CD14-positive monocyte (primary cell): ENCODE measurements around the gene LHX6. TPM values are rescaled to one million over a fixed set of nuclear protein-coding genes. Genes with fewer than 3 reads are reported as not detected.

Source experiments
- DNase-seq, 3 donors: peaks; one replicate each; pipeline ENCODE4 v3.0.0-alpha.2; 2011 to 2022
- H2AFZ ChIP-seq: 2 replicates; pipeline ENCODE4 v1.6.0; 2012; ENCODE audit warnings: mild to moderate bottlenecking, low read depth, low read length, inconsistent platforms; ENCODE audit not compliant: insufficient read depth, poor library complexity, severe bottlenecking
- H3K27ac ChIP-seq, 2 donors: 1 replicate in 1 of 2; 2 replicates in 1 of 2; pipeline ENCODE4 v1.5.1; 2012 to 2013; ENCODE audit warnings: low read length in 2 of 2, control low read depth in 1 of 2, inconsistent platforms in 1 of 2, low read depth in 1 of 2, mild to moderate bottlenecking in 1 of 2
- H3K27me3 ChIP-seq, 2 donors: one replicate each; pipeline versions ENCODE4 v1.6.0 to v1.6.1; 2011 to 2013; ENCODE audit warnings: low read length in 2 of 2; ENCODE audit not compliant: control insufficient read depth in 2 of 2, insufficient read depth in 2 of 2
- H3K36me3 ChIP-seq, 2 donors: replicated peaks in 1 of 2; 1 replicate in 1 of 2; 2 replicates in 1 of 2; pipeline versions ENCODE4 v1.5.1 to v1.6.1; 2012 to 2013; ENCODE audit warnings: low read length in 2 of 2, control low read depth in 1 of 2, inconsistent platforms in 1 of 2, mild to moderate bottlenecking in 1 of 2; ENCODE audit not compliant: insufficient read depth in 2 of 2, control insufficient read depth in 1 of 2
- H3K4me1 ChIP-seq, 2 donors: 1 replicate in 1 of 2; 2 replicates in 1 of 2; pipeline versions ENCODE4 v1.5.1 to v1.6.1; 2012 to 2013; ENCODE audit warnings: low read length in 2 of 2, control low read depth in 1 of 2, inconsistent platforms in 1 of 2, mild to moderate bottlenecking in 1 of 2, moderate library complexity in 1 of 2; ENCODE audit not compliant: insufficient read depth in 2 of 2, control insufficient read depth in 1 of 2
- H3K4me2 ChIP-seq: replicated peaks from 2 replicates; pipeline ENCODE3; 2012; ENCODE audit warnings: low read length, moderate library complexity, mild to moderate bottlenecking; ENCODE audit not compliant: poor library complexity, severe bottlenecking; ENCODE audit errors: extremely low read depth
- H3K4me3 ChIP-seq, 3 experiments: fragments of 200-600 bp in 1 of 3; sonication (generic) in 1 of 3; replicated peaks in 1 of 3; 1 replicate in 2 of 3; 2 replicates in 1 of 3; pipeline ENCODE4 v1.5.1; 2011 to 2013; ENCODE audit warnings: low read length in 3 of 3, mild to moderate bottlenecking in 3 of 3, control low read depth in 2 of 3, low read depth in 2 of 3, inconsistent platforms in 1 of 3, moderate library complexity in 1 of 3
- H3K79me2 ChIP-seq: 2 replicates; pipeline ENCODE4 v1.6.0; 2012; ENCODE audit warnings: mild to moderate bottlenecking, control low read depth, inconsistent platforms, low read length, moderate library complexity; ENCODE audit not compliant: insufficient read depth
- H3K9ac ChIP-seq: 2 replicates; pipeline ENCODE4 v1.6.0; 2017; ENCODE audit warnings: low read length, mild to moderate bottlenecking; ENCODE audit not compliant: insufficient read depth, poor library complexity, severe bottlenecking
- H3K9me3 ChIP-seq, 2 donors: replicated peaks in 1 of 2; 1 replicate in 1 of 2; 2 replicates in 1 of 2; pipeline versions ENCODE4 v1.5.1 to v1.6.1; 2012 to 2013; ENCODE audit warnings: low read length in 2 of 2, control low read depth in 1 of 2; ENCODE audit not compliant: control insufficient read depth in 1 of 2, insufficient read depth in 1 of 2
- H4K20me1 ChIP-seq: 2 replicates; pipeline ENCODE4 v1.6.0; 2012; ENCODE audit warnings: mild to moderate bottlenecking, low read length, control low read depth, moderate library complexity; ENCODE audit not compliant: insufficient read depth
- H3K27ac Mint-ChIP-seq, 7 donors: one replicate each; pipeline ENCODE4 v1.8.0; 2020; ENCODE audit warnings: mild to moderate bottlenecking in 7 of 7, mixed read lengths in 7 of 7, moderate library complexity in 6 of 7, inconsistent platforms in 2 of 7
- H3K27me3 Mint-ChIP-seq, 3 donors: one replicate each; pipeline ENCODE4 v1.8.0; 2021 to 2022; ENCODE audit warnings: low read depth in 3 of 3, mild to moderate bottlenecking in 3 of 3, mixed read lengths in 3 of 3, moderate library complexity in 3 of 3, inconsistent platforms in 1 of 3
- H3K36me3 Mint-ChIP-seq, 2 donors: one replicate each; pipeline ENCODE4 v1.8.0; 2020; ENCODE audit warnings: mixed read lengths in 2 of 2, inconsistent platforms in 1 of 2, mild to moderate bottlenecking in 1 of 2
- H3K4me1 Mint-ChIP-seq: one replicate; pipeline ENCODE4 v1.8.0; 2020; ENCODE audit warnings: mild to moderate bottlenecking, mixed read lengths
- H3K4me3 Mint-ChIP-seq, 2 donors: one replicate each; pipeline ENCODE4 v1.8.0; 2020; ENCODE audit warnings: mild to moderate bottlenecking in 2 of 2, mixed read lengths in 2 of 2, moderate library complexity in 1 of 2
- H3K9me3 Mint-ChIP-seq, 7 donors: one replicate each; pipeline ENCODE4 v1.8.0; 2020 to 2022; ENCODE audit warnings: mixed read lengths in 7 of 7, mild to moderate bottlenecking in 6 of 7, moderate library complexity in 6 of 7, inconsistent platforms in 2 of 7
- CTCF ChIP-seq: fragments of 200-600 bp; IDR thresholded peaks from one replicate; pipeline ENCODE4 v1.8.0; 2022; ENCODE audit warnings: antibody characterized with exemption, mild to moderate bottlenecking
- WGBS: methylation state at CpG from one replicate; pipeline ENCODE4 v1.1.5; 2013; ENCODE audit warnings: missing lambda C conversion rate; ENCODE audit not compliant: insufficient coverage; 5-methylcytosine and 5-hydroxymethylcytosine counted together
- intact Hi-C, 2 donors: fragments of 100-400 bp; cut with micrococcal nuclease; formaldehyde crosslinking; loops; one replicate each; pipeline versions ENCODE4 v1.15.0 to v1.15.1; 2023
- polyA plus RNA-seq, 3 donors: library from polyadenylated mRNA; depleted of rRNA in 1 of 3; unstranded in 2 of 3; stranded (reverse) in 1 of 3; fragments of 300-500 nt in 2 of 3; fragments of >200 nt in 1 of 3; fragmentation: Illumina TruSeq in 2 of 3; gene quantifications; 1 replicate in 2 of 3; 2 replicates in 1 of 3; pipeline ENCODE4 v1.2.3, GENCODE V29; 2012 to 2021

LHX6 gene
- polyA plus RNA-seq, 3 donors, result not detected

- peak overlapping the region; percentile 15 to 66 (median 18) for H3K4me3 ChIP-seq
- no peaks in the 10 kb centered on the region for H4K20me1 ChIP-seq
- peaks cover 0 to 17% (median 7%) of the 10 kb centered on the region in 7 donors for H3K9me3 Mint-ChIP-seq
- WGBS, result 3% methylated on average over 93 of the region's 93 CpGs
- H3K36me3 Mint-ChIP-seq, result peaks cover 0 to 7% of the 10 kb centered on the region in 2 donors
- no peak overlapping the region for H3K27ac Mint-ChIP-seq
- peak overlapping the region; percentile 63 for H2AFZ ChIP-seq
- H3K36me3 ChIP-seq, result no peaks in the 10 kb centered on the region
- H3K4me1 Mint-ChIP-seq, result peaks cover 20% of the 10 kb centered on the region
- no peaks in the 10 kb centered on the region for H3K79me2 ChIP-seq
- peaks cover 0 to 33% of the 10 kb centered on the region in 2 donors for H3K9me3 ChIP-seq
- no peak overlapping the region for H3K9ac ChIP-seq
- peaks cover 46 to 68% of the 10 kb centered on the region in 2 donors for H3K27me3 ChIP-seq
- TF ChIP-seq CTCF, result no peak
- peak overlapping the region; percentile 70 to 77 for H3K4me3 Mint-ChIP-seq
- intact Hi-C loops, result no loop called here
- peak in 1 of 3 donors; percentile 10 for DNase-seq
- peaks cover 69 to 73% (median 70%) of the 10 kb centered on the region in 3 donors for H3K27me3 Mint-ChIP-seq
- no peak overlapping the region for H3K27ac ChIP-seq
- peak overlapping the region; percentile 75 for H3K4me2 ChIP-seq
- peaks cover 7 to 12% of the 10 kb centered on the region in 2 donors for H3K4me1 ChIP-seq
Measured at GRCh38 chr9:122213589-122214413, 15.0 kb downstream of the LHX6 start.

DNA sequence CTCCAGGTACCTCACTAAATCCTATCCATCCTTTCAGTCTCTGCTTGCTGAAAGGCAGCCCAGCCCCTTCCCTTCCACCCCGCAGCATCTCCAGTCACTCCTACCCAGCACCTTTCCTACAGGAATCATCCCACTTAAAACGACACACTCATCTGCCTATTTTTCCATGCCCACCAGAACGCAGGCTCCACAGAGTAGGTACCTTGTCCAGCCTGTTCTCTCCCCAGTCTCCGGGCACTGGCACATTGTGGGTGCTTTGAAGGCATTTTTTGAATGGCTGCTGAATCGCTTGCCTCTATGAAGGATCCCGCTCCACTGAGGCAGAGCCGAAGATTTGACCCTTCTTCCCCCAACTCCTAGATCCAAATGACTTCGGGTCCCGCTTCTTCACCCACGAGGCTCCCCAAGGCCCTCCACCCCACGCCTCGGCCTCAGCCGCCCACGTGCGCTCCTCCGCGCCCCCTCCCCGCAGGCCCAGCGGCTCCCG lies 15.6 kb downstream of the LHX6 start:
- H3K27ac Mint-ChIP-seq, result peak overlapping the region in 1 of 7 donors; percentile 13
- H2AFZ ChIP-seq, result peak overlapping the region; percentile 63
- WGBS, result 40% methylated on average over 18 of the region's 20 CpGs

More for the DNA sequence above, 15.6 kb downstream of the LHX6 start:
- peak overlapping the region in 2 of 3 experiments; percentile 18 to 66 for H3K4me3 ChIP-seq
- peak overlapping the region; percentile 75 for H3K4me2 ChIP-seq
- no peaks in the 10 kb centered on the region for H3K79me2 ChIP-seq
- TF ChIP-seq CTCF, result no peak
- H3K36me3 ChIP-seq, result no peaks in the 10 kb centered on the region
- H3K27ac ChIP-seq, result no peak overlapping the region
- intact Hi-C loops, result no loop called here
- Mint-ChIP-seq H3K4me1 (peaks cover 13% of the 10 kb centered on the region), H3K4me3 (peak overlapping the region; percentile 70 to 77), H3K27me3 (peaks cover 63 to 67% (median 65%) of the 10 kb centered on the region in 3 donors), H3K9me3 (peaks cover 0 to 16% (median 5%) of the 10 kb centered on the region in 7 donors), H3K36me3 (peaks cover 0 to 4% of the 10 kb centered on the region in 2 donors)
- no peak for DNase-seq
- H3K9me3 ChIP-seq, result peaks cover 0 to 26% of the 10 kb centered on the region in 2 donors
- peaks cover 40 to 61% of the 10 kb centered on the region in 2 donors for H3K27me3 ChIP-seq
- H3K9ac ChIP-seq, result no peak overlapping the region
- H3K4me1 ChIP-seq, result peaks cover 4 to 11% of the 10 kb centered on the region in 2 donors
- H4K20me1 ChIP-seq, result no peaks in the 10 kb centered on the region
